SK-N-SH (cell line): Measurements from ENCODE around the gene TTC28. TPM values are rescaled to one million over a fixed set of nuclear protein-coding genes. Genes with fewer than 3 reads are reported as not detected.

Source experiments
- CTCF ChIA-PET: fragments of 300-600, 350-600 bp; formaldehyde crosslinking; extraction: SDS; loops from one replicate; lab custom pipeline; 2021; lab: Yijun Ruan, JAX
- POLR2A ChIA-PET: fragments of 350-600 bp; sonication (Branson Sonifier 250); formaldehyde crosslinking; extraction: SDS; loops from one replicate; lab custom pipeline; 2020; ENCODE audit warnings: antibody characterized with exemption, inconsistent platforms; lab: Yijun Ruan, JAX
- DNase-seq: peaks from one replicate; pipeline ENCODE4 v3.0.0; 2012
- H2AFZ ChIP-seq: fragments of 200-600 bp; sonication (generic); 2 replicates; pipeline ENCODE4 v1.8.1; 2016; ENCODE audit warnings: antibody characterized with exemption, mild to moderate bottlenecking, low read depth
- H3F3A ChIP-seq: fragments of 200-600 bp; sonication (generic); replicated peaks from 2 replicates; pipeline ENCODE3; 2016; ENCODE audit warnings: antibody characterized with exemption, mild to moderate bottlenecking; ENCODE audit not compliant: insufficient read depth
- H3K27ac ChIP-seq, 2 experiments: fragments of 200-500 bp in 1 of 2; fragments of 200-600 bp in 1 of 2; sonication (Bioruptor generic) in 1 of 2; sonication (generic), shearing (Covaris generic) in 1 of 2; 2 replicates each; pipeline versions ENCODE4 v1.5.1 to v1.6.1; 2014 to 2016; ENCODE audit warnings: low read depth in 2 of 2, inconsistent platforms in 1 of 2, low read length in 1 of 2, mild to moderate bottlenecking in 1 of 2, mixed read lengths in 1 of 2
- H3K27me3 ChIP-seq: fragments of 200-600 bp; sonication (generic), shearing (Covaris generic); 2 replicates; pipeline ENCODE4 v1.6.1; 2016; ENCODE audit warnings: mixed run types; ENCODE audit not compliant: insufficient read depth
- H3K36me3 ChIP-seq, 2 experiments: fragments of 200-500 bp in 1 of 2; fragments of 200-600 bp in 1 of 2; sonication (Bioruptor generic) in 1 of 2; sonication (generic) in 1 of 2; replicated peaks in 1 of 2; 2 replicates each; pipeline versions ENCODE3 to v1.5.1; 2014 to 2016; ENCODE audit warnings: low read length in 1 of 2, mild to moderate bottlenecking in 1 of 2; ENCODE audit not compliant: insufficient read depth in 2 of 2, control insufficient read depth in 1 of 2
- H3K4me1 ChIP-seq, 2 experiments: fragments of 200-500 bp in 1 of 2; fragments of 200-600 bp in 1 of 2; sonication (Bioruptor generic) in 1 of 2; sonication (generic), shearing (Covaris generic) in 1 of 2; 2 replicates each; pipeline versions ENCODE4 v1.5.1 to v1.6.1; 2014 to 2016; ENCODE audit warnings: low read depth in 1 of 2, low read length in 1 of 2, mixed run types in 1 of 2; ENCODE audit not compliant: insufficient read depth in 2 of 2, control insufficient read depth in 1 of 2
- H3K4me2 ChIP-seq: fragments of 200-600 bp; sonication (generic), shearing (Covaris generic); 2 replicates; pipeline ENCODE4 v1.6.1; 2017; ENCODE audit warnings: mixed run types
- H3K4me3 ChIP-seq, 2 experiments: fragments of 200-500 bp in 1 of 2; fragments of 200-600 bp in 1 of 2; sonication (Bioruptor generic) in 1 of 2; sonication (generic), shearing (Covaris generic) in 1 of 2; 2 replicates each; pipeline versions ENCODE4 v1.5.1 to v1.8.1; 2014 to 2016; ENCODE audit warnings: low read depth in 2 of 2, inconsistent platforms in 1 of 2, low read length in 1 of 2, mild to moderate bottlenecking in 1 of 2, mixed read lengths in 1 of 2, moderate library complexity in 1 of 2
- H3K79me2 ChIP-seq: fragments of 200-600 bp; sonication (generic); 2 replicates; pipeline ENCODE4 v1.8.1; 2017; ENCODE audit warnings: mild to moderate bottlenecking; ENCODE audit not compliant: insufficient read depth
- H3K9ac ChIP-seq: fragments of 200-600 bp; sonication (generic); 2 replicates; pipeline ENCODE4 v1.6.1; 2017; ENCODE audit warnings: mixed run types
- H3K9me2 ChIP-seq: fragments of 200-600 bp; sonication (generic); 2 replicates; pipeline ENCODE4 v1.6.1; 2017; ENCODE audit warnings: mixed run types
- H3K9me3 ChIP-seq: fragments of 200-600 bp; sonication (generic); 2 replicates; pipeline ENCODE4 v1.6.1; 2017; ENCODE audit warnings: mixed run types, mild to moderate bottlenecking, moderate library complexity
- H4K20me1 ChIP-seq: fragments of 200-600 bp; sonication (generic); 2 replicates; pipeline ENCODE4 v1.6.1; 2017; ENCODE audit warnings: mild to moderate bottlenecking, mixed run types; ENCODE audit not compliant: insufficient read depth
- CTCF ChIP-seq: fragments of 200-600 bp; sonication (generic); IDR thresholded peaks from 2 replicates; pipeline ENCODE4 v1.6.1; 2017; ENCODE audit warnings: antibody characterized with exemption, mild to moderate bottlenecking, moderate library complexity
- EP300 ChIP-seq, 2 experiments: IDR thresholded peaks; 2 replicates each; pipeline versions ENCODE4 v1.4.0 to v1.6.1; 2012; ENCODE audit warnings: borderline replicate concordance in 1 of 2, low read depth in 1 of 2, low read length in 1 of 2
- FOSL2 ChIP-seq: IDR thresholded peaks from 2 replicates; pipeline ENCODE4 v1.4.0; 2012; ENCODE audit warnings: low read depth, mild to moderate bottlenecking, moderate library complexity, borderline replicate concordance
- FOXJ3 ChIP-seq: sonication (generic); formaldehyde crosslinking; IDR thresholded peaks from 2 replicates; pipeline ENCODE4 v1.5.1; 2020; ENCODE audit warnings: mild to moderate bottlenecking, missing genetic modification reagents
- JUND ChIP-seq: IDR thresholded peaks from 2 replicates; pipeline ENCODE4 v1.4.0; 2012
- MXI1 ChIP-seq: IDR thresholded peaks from 2 replicates; pipeline ENCODE4 v1.6.1; 2012; ENCODE audit warnings: mild to moderate bottlenecking, low read depth, low read length, improper control_type of control experiment
- PBX3 ChIP-seq: IDR thresholded peaks from 2 replicates; pipeline ENCODE4; 2012
- POLR2AphosphoS5 ChIP-seq: IDR thresholded peaks from 2 replicates; pipeline ENCODE4 v1.6.1; 2012; ENCODE audit warnings: low read depth, low read length
- RAD21 ChIP-seq: IDR thresholded peaks from 2 replicates; pipeline ENCODE4 v1.6.1; 2012; ENCODE audit warnings: mild to moderate bottlenecking, low read length
- RCOR1 ChIP-seq: fragments of 150-350 bp; IDR thresholded peaks from 2 replicates; pipeline ENCODE4 v1.6.1; 2017; ENCODE audit warnings: antibody characterized with exemption, low read length
- REST ChIP-seq: IDR thresholded peaks from 2 replicates; pipeline ENCODE4 v1.6.1; 2012; ENCODE audit warnings: mild to moderate bottlenecking, low read depth, low read length, moderate library complexity
- RXRA ChIP-seq: IDR thresholded peaks from 2 replicates; pipeline ENCODE4 v1.4.0; 2012; ENCODE audit warnings: low read depth, mild to moderate bottlenecking, borderline replicate concordance
- SIN3A ChIP-seq: IDR thresholded peaks from 2 replicates; pipeline ENCODE4 v1.6.1; 2012; ENCODE audit warnings: low read depth, mild to moderate bottlenecking, low read length, moderate library complexity, borderline replicate concordance
- TAF1 ChIP-seq: IDR thresholded peaks from 2 replicates; pipeline ENCODE4 v1.6.1; 2012; ENCODE audit warnings: low read depth, mild to moderate bottlenecking, low read length, moderate library complexity, borderline replicate concordance
- TCF12 ChIP-seq: IDR thresholded peaks from 2 replicates; pipeline ENCODE4 v1.4.0; 2012
- TEAD4 ChIP-seq: IDR thresholded peaks from 2 replicates; pipeline ENCODE4 v1.4.0; 2012; ENCODE audit warnings: mild to moderate bottlenecking, borderline replicate concordance; ENCODE audit not compliant: insufficient read depth
- YY1 ChIP-seq: IDR thresholded peaks from 2 replicates; pipeline ENCODE4 v1.4.0; 2012; ENCODE audit warnings: low read depth, mild to moderate bottlenecking
- ZBTB33 ChIP-seq: IDR thresholded peaks from 2 replicates; pipeline ENCODE4 v1.4.0; 2012; ENCODE audit warnings: low read depth, borderline replicate concordance
- WGBS: methylation state at CpG from one replicate; pipeline ENCODE4 v1.1.6; 2017; ENCODE audit warnings: low lambda C conversion rate; 5-methylcytosine and 5-hydroxymethylcytosine counted together
- polyA plus RNA-seq, 3 experiments: library from polyadenylated mRNA; depleted of rRNA; stranded (reverse); fragments of >200 nt; gene quantifications; 2 replicates each; pipeline ENCODE4 v1.2.3, GENCODE V29; 2012

Gene TTC28
- polyA plus RNA-seq, 1 of the 3 experiments (the other 2 are of a cell fraction), result 5.9 TPM

GRCh38 chr22:28187612-28188011 lies 492.0 kb downstream of the TTC28 start:
- no peaks in the 10 kb centered on the region for H3K9me2 ChIP-seq
- no peak overlapping the region for H3K4me2 ChIP-seq
- H3K27me3 ChIP-seq, result no peaks in the 10 kb centered on the region
- peaks cover 0 to 14% of the 10 kb centered on the region in 2 experiments; a peak in 2 of 4 replicates for H3K4me1 ChIP-seq
- ChIA-PET CTCF (interaction anchor here (1.0 kb wide), 1 partner anchor 65 kb away, joined by 3 read pairs; no protein-coding TSS in a partner anchor), POLR2A (no interaction called here)
- H2AFZ ChIP-seq, result no peak overlapping the region
- no peaks in the 10 kb centered on the region for H4K20me1 ChIP-seq
- no peaks in the 10 kb centered on the region for H3K36me3 ChIP-seq
- H3K4me3 ChIP-seq, result no peak overlapping the region
- DNase-seq, result no peak
- H3K9ac ChIP-seq, result no peak overlapping the region
- TF ChIP-seq TAF1, result no peak
- no peak for TF ChIP-seq JUND
- no peak for TF ChIP-seq YY1
- no peak for TF ChIP-seq REST
- no peak for TF ChIP-seq MXI1
- TF ChIP-seq TEAD4, result no peak
- no peak for TF ChIP-seq RCOR1
- TF ChIP-seq PBX3, result no peak
- no peak for TF ChIP-seq EP300 (IDR thresholded peaks at IDR 0.05; ENCODE audit: borderline replicate concordance in 1 of 2, low read depth in 1 of 2, low read length in 1 of 2)
- TF ChIP-seq CTCF, result no peak
- TF ChIP-seq SIN3A, result no peak
- TF ChIP-seq POLR2AphosphoS5, result no peak
- no peak for TF ChIP-seq RAD21
- no peak for TF ChIP-seq RXRA
- TF ChIP-seq FOSL2, result no peak
- TF ChIP-seq FOXJ3, result no peak
- no peak for TF ChIP-seq TCF12
- TF ChIP-seq ZBTB33, result no peak
- TF ChIP-seq, all 33 proteins: peak for 0
- H3K27ac ChIP-seq, result no peak overlapping the region
- no peaks in the 10 kb centered on the region for H3K9me3 ChIP-seq
- peaks cover 3% of the 10 kb centered on the region for H3F3A ChIP-seq
- H3K79me2 ChIP-seq, result no peaks in the 10 kb centered on the region
- WGBS, result 100% methylated on average over 3 of the region's 3 CpGs
